ENCODE results near the gene GLRX.
"Not testable (repeated sequence)": the region's sequence is repeated elsewhere in the genome, so short reads cannot be mapped to it uniquely, and the experiment has no call there.

GLRX gene

GRCh38 chr5:95826949-95827891 is 4.7 kb upstream of the GLRX start:
- DNase-seq (ENCODE audit: low read depth in 2 of 2): no peak

DNA sequence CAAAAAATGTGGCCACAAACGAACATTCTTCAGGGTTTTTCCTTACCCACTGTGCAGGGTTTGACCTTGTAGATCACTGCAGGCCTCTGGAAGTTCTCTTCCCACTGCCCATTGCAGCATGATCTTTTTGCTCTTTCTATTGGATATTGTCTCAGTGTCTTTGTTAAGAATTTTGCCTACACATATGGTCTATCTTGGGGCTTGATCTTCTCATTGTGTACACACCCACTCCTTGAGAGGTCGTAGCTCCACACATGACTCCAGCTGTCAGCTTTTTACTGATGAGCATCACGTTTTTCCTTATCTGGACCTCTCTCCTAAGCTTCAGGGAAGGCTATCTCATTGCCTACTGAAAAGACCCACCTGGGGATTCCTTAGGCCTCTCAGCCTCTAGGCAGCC is 3.0 kb upstream of the GLRX start:
- no peak for DNase-seq (ENCODE audit: low read depth in 2 of 2)

- no peak for DNase-seq (ENCODE audit: low read depth in 2 of 2)
These were observed 2.2 kb upstream of the GLRX start for GRCh38 chr5:95824747-95825146.

GRCh38 chr5:95823738-95824609 is 1.4 kb upstream of the GLRX start:
- no peak for DNase-seq (ENCODE audit: low read depth in 2 of 2)

DNA sequence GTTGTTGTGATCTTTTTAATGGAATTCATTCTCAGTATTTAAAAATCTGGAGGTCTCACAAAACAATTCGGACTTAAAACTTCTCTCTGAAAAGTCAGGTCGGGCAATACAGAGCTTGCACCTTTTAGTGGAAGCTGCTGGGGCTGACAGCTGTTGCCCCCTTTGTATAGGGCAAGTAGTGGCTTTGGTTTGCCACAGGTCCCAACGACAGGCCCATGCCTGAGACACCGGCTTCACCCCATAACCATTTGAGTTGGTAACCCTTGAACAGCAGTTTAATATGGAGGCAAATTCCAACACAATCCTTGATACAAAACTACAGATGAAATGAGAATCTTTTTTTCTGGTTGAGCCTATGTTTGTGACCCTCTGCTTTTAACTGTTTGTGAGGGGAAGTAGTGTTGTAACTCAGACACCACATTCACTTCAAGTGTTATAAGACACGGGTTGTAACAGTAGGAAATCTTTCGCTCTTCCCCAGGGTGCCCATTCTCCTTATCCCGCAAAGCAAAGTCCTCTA is 752 bp upstream of the GLRX start:
- DNase-seq (ENCODE audit: low read depth in 2 of 2): no peak

DNA sequence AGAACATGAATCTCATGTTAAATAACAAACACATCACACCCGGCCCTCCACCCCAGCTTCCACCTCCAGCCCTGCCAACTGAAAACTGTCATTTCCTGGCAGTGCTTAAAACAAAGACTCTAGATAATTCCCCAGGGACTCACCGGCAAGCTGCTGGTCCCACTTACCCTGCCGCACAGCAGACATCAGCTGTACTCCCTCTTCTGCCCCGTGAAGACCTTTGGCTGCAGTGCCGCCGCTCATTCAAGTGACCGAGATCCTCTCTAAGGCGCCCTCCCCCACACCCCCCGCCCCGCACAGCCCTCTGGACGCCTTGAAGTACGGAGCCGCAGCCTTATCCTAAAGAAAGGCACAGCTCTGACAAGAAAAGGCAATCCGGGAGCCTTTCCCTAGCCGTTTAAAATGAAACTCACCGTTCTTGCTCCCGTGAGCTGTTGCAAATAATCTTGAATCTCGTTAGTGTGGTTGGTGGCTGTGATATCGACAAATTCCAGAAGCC is 434 bp downstream of the GLRX start:
- DNase-seq (ENCODE audit: low read depth in 2 of 2): no peak

- DNase-seq (ENCODE audit: low read depth in 2 of 2): no peak
These were observed 1.2 kb downstream of the GLRX start for GRCh38 chr5:95821110-95822021.

- DNase-seq (ENCODE audit: low read depth in 2 of 2): no peak
These were observed 4.1 kb downstream of the GLRX start for GRCh38 chr5:95818181-95819147.

- DNase-seq (ENCODE audit: low read depth in 2 of 2): no peak
These were observed 5.1 kb downstream of the GLRX start for GRCh38 chr5:95817430-95817829.

- DNase-seq (ENCODE audit: low read depth in 2 of 2): no peak
These were observed 5.8 kb downstream of the GLRX start for GRCh38 chr5:95816776-95817175.

DNA sequence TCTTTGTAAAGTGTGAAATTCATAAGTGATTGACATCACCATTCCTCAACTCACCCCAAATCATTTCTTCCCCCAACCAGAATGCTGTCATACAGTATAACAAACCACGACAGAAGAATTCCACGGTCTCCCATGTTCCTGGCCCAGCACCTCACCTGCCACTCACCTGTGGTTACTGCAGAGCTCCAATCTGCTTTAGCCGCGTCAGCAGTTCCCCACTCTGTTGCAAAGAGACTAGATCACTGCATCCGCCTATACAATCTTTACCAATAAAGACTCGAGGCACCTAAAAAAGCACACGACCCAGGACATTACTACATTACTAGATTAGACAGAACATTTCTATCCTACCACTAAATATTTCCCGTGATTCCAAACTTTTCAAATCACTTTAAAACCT is 6.2 kb downstream of the GLRX start:
- DNase-seq (ENCODE audit: low read depth in 2 of 2): no peak

DNA sequence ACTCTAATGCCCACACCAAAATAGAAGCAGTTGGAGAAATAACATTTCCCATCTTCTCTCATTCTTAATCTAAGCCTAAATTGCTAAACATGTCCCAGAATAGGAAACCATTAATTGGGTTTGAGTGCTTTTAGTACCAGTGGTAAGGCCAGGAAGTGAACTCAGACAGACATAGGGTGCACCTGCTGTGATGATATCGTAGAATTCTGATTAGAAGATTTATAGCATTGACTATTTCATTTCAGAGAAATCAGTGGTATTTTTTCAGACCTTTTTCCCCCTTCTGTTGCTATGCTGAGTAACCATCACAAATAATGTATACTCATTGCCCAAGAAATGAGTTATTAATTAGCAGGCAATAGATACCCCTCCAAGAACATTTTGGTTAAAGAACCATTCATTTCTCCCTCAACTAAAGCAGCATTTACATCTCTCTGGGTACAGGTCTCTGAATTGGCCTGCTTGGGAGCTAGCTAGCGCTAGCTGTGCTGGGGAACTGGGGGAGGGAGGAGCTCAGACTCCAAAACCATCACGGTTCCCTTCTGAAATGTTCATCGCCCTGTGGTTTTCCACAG is 7.3 kb downstream of the GLRX start:
- no peak for DNase-seq (ENCODE audit: low read depth in 2 of 2)

- DNase-seq (ENCODE audit: low read depth in 2 of 2): not testable (repeated sequence)
These were observed 9.5 kb downstream of the GLRX start for GRCh38 chr5:95813035-95813434.

DNA sequence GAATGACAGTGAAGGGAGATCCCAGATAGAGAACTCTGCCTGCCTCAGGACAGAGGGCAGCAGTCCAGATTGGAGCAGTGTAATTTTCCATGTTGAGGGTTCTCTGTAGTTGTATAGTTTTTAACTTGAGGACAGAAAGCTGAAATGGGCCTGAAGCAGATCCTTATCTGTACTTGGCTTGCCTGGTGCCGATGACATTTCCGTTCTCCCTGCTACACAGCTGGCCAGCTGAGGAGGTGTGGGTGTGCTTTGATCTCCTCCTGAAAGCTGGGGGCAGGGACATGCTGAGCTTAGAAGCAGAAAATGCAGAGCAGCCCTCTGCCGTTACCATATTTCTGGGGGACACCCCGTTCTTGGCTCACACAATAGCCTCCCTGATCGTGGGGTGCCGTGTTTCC is 10.5 kb downstream of the GLRX start:
- no peak for DNase-seq (ENCODE audit: low read depth in 2 of 2)

GRCh38 chr5:95811461-95812073 is 11.0 kb downstream of the GLRX start:
- DNase-seq (ENCODE audit: low read depth in 2 of 2): not testable (repeated sequence)

GRCh38 chr5:95811126-95811423 is 11.5 kb downstream of the GLRX start:
- not testable (repeated sequence) for DNase-seq (ENCODE audit: low read depth in 2 of 2)

GRCh38 chr5:95810305-95811125 is 12.0 kb downstream of the GLRX start:
- no peak for DNase-seq (ENCODE audit: low read depth in 2 of 2)

GRCh38 chr5:95809414-95809960 is 13.0 kb downstream of the GLRX start:
- DNase-seq (ENCODE audit: low read depth in 2 of 2): no peak

Measured in stimulated activated CD4-positive, alpha-beta T cell treated with anti-CD3 and anti-CD28 coated beads, Interleukin-1b, Interleukin-23, amount 100 ng/mL, for 1 hour (primary cell).